HEK293 (cell line): ENCODE results near the gene CABP4.

Experiments
- CTCF ChIP-seq: fragments of 450-650 bp; formaldehyde crosslinking; IDR thresholded peaks from 2 replicates; pipeline ENCODE4 v1.5.1; 2016; ENCODE audit warnings: missing biosample characterization, missing genetic modification characterization
- FEZF1 ChIP-seq: fragments of 450-650 bp; formaldehyde crosslinking; IDR thresholded peaks from 2 replicates; pipeline ENCODE4 v1.5.1; 2016; ENCODE audit warnings: missing biosample characterization, missing genetic modification characterization
- IKZF3 ChIP-seq: fragments of 450-650 bp; IDR thresholded peaks from 2 replicates; pipeline ENCODE4 v1.5.0; 2018; ENCODE audit warnings: missing biosample characterization, mild to moderate bottlenecking, missing genetic modification characterization, moderate library complexity
- KLF16 ChIP-seq: fragments of 450-650 bp; formaldehyde crosslinking; IDR thresholded peaks from 2 replicates; pipeline ENCODE4 v1.5.1; 2017; ENCODE audit warnings: missing biosample characterization, missing genetic modification characterization
- MYNN ChIP-seq: fragments of 450-650 bp; formaldehyde crosslinking; IDR thresholded peaks from 2 replicates; pipeline ENCODE4 v1.5.1; 2016; ENCODE audit warnings: missing biosample characterization, missing genetic modification characterization, borderline replicate concordance
- PRDM1 ChIP-seq: fragments of 450-650 bp; formaldehyde crosslinking; IDR thresholded peaks from 2 replicates; pipeline ENCODE4; 2016; ENCODE audit warnings: missing biosample characterization, missing genetic modification characterization
- SCRT2 ChIP-seq: fragments of 450-650 bp; formaldehyde crosslinking; IDR thresholded peaks from 2 replicates; pipeline ENCODE4 v1.5.1; 2016; ENCODE audit warnings: missing biosample characterization, missing genetic modification characterization
- ZBTB8A ChIP-seq: fragments of 450-650 bp; formaldehyde crosslinking; IDR thresholded peaks from 2 replicates; pipeline ENCODE4 v1.5.1; 2016; ENCODE audit warnings: missing biosample characterization, missing genetic modification characterization
- ZNF140 ChIP-seq: fragments of 450-650 bp; formaldehyde crosslinking; IDR thresholded peaks from 2 replicates; pipeline ENCODE4 v1.5.1; 2016; ENCODE audit warnings: missing biosample characterization, missing genetic modification characterization
- ZNF184 ChIP-seq: fragments of 450-650 bp; IDR thresholded peaks from 2 replicates; pipeline ENCODE4 v1.5.1; 2018; ENCODE audit warnings: missing biosample characterization, mild to moderate bottlenecking, missing genetic modification characterization

GRCh38 chr11:67438158-67438902 is 16.8 kb upstream of the CABP4 start:
- no peak for TF ChIP-seq KLF16 (tag by site-specific recombination)
- TF ChIP-seq SCRT2, result no peak
- TF ChIP-seq CTCF (tag by site-specific recombination), result no peak
- TF ChIP-seq MYNN (tag by site-specific recombination), result no peak
- no peak for TF ChIP-seq ZNF184 (tag by site-specific recombination)
- TF ChIP-seq ZBTB8A (tag by site-specific recombination), result no peak
- TF ChIP-seq FEZF1 (tag by site-specific recombination), result no peak
- TF ChIP-seq PRDM1 (tag by site-specific recombination), result no peak
- no peak for TF ChIP-seq IKZF3 (tag by site-specific recombination)
- no peak for TF ChIP-seq ZNF140 (tag by site-specific recombination)
